ACC112 (cell line): ENCODE results near the gene RPTOR.
A peak's percentile ranks its signal among the peaks of the same experiment; 100 is the strongest.

Experiments
- H2AFZ ChIP-seq: fragments of 200-600 bp; sonication (generic); one replicate; pipeline ENCODE4 v1.6.0; 2017; ENCODE audit warnings: antibody characterized with exemption, low read length; ENCODE audit not compliant: unreplicated experiment
- H3K27ac ChIP-seq: fragments of 200-600 bp; sonication (generic); 2 replicates; pipeline ENCODE4 v1.5.1; 2014; ENCODE audit warnings: low read depth, mild to moderate bottlenecking, antibody characterized with exemption, low read length, moderate library complexity
- H3K27me3 ChIP-seq: fragments of 200-600 bp; sonication (generic); 2 replicates; pipeline ENCODE4 v1.6.1; 2014; ENCODE audit warnings: mild to moderate bottlenecking, antibody characterized with exemption, low read length, moderate library complexity, mixed read lengths; ENCODE audit not compliant: insufficient read depth
- H3K36me3 ChIP-seq: fragments of 200-600 bp; sonication (generic); 2 replicates; pipeline ENCODE4 v1.6.1; 2016; ENCODE audit warnings: mild to moderate bottlenecking, antibody characterized with exemption, low read length, moderate library complexity, mixed read lengths; ENCODE audit not compliant: insufficient read depth
- H3K4me1 ChIP-seq: fragments of 200-600 bp; sonication (generic); one replicate; pipeline ENCODE4 v1.6.1; 2016; ENCODE audit warnings: low read length, mixed read lengths; ENCODE audit not compliant: insufficient read depth, unreplicated experiment, control insufficient read depth
- H3K4me3 ChIP-seq: fragments of 200-600 bp; sonication (generic); 2 replicates; pipeline ENCODE4 v1.5.1; 2014; ENCODE audit warnings: mild to moderate bottlenecking, low read depth, low read length
- H3K79me2 ChIP-seq: fragments of 200-600 bp; sonication (generic); one replicate; pipeline ENCODE4 v1.6.0; 2016; ENCODE audit warnings: low read length; ENCODE audit not compliant: control insufficient read depth, unreplicated experiment, insufficient read depth

RPTOR gene

GRCh38 chr17:80891397-80892018, 346.9 kb downstream of the RPTOR start:
- Histone ChIP-seq H3K4me3 (peak overlapping the region; percentile 68), H3K27me3 (no peaks in the 10 kb centered on the region), H3K4me1 (peaks cover 32% of the 10 kb centered on the region), H2AFZ (no peak overlapping the region), H3K36me3 (peaks cover 7% of the 10 kb centered on the region; the same call in 1 of the 2 replicates), H3K79me2 (peaks cover 2% of the 10 kb centered on the region), H3K27ac (peak overlapping the region; percentile 98)

GRCh38 chr17:80892019-80892855, 347.6 kb downstream of the RPTOR start:
- no peaks in the 10 kb centered on the region for H3K27me3 ChIP-seq
- H3K27ac ChIP-seq, result peak overlapping the region; percentile 98
- peaks cover 7% of the 10 kb centered on the region; the same call in 1 of the 2 replicates for H3K36me3 ChIP-seq

GRCh38 chr17:80892900-80893603, 348.4 kb downstream of the RPTOR start:
- Histone ChIP-seq H2AFZ (no peak overlapping the region), H3K27me3 (no peaks in the 10 kb centered on the region), H3K4me1 (peaks cover 32% of the 10 kb centered on the region), H3K79me2 (peaks cover 2% of the 10 kb centered on the region), H3K27ac (peak overlapping the region; percentile 98), H3K36me3 (peaks cover 7% of the 10 kb centered on the region; the same call in 1 of the 2 replicates), H3K4me3 (0 out of 2 replicates have a peak overlapping the region, but pooled peaks have one; percentile 50)

More at GRCh38 chr17:80892019-80892855, 347.6 kb downstream of the RPTOR start:
- Histone ChIP-seq H3K79me2 (peaks cover 2% of the 10 kb centered on the region), H3K4me1 (peaks cover 32% of the 10 kb centered on the region), H2AFZ (no peak overlapping the region), H3K4me3 (peak overlapping the region; percentile 68)

GRCh38 chr17:80893604-80894438, 349.2 kb downstream of the RPTOR start:
- Histone ChIP-seq H3K4me1 (peaks cover 33% of the 10 kb centered on the region), H3K4me3 (no peak overlapping the region), H3K79me2 (no peaks in the 10 kb centered on the region), H3K36me3 (peaks cover 7% of the 10 kb centered on the region; the same call in 1 of the 2 replicates), H2AFZ (no peak overlapping the region), H3K27ac (peak overlapping the region; percentile 98; the same call in 1 of the 2 replicates), H3K27me3 (no peaks in the 10 kb centered on the region)

- no peak overlapping the region for H3K4me3 ChIP-seq
- peaks cover 7% of the 10 kb centered on the region; the same call in 1 of the 2 replicates for H3K36me3 ChIP-seq
- no peaks in the 10 kb centered on the region for H3K79me2 ChIP-seq
- H3K27me3 ChIP-seq, result no peaks in the 10 kb centered on the region
- H3K27ac ChIP-seq, result no peak overlapping the region
- no peak overlapping the region for H2AFZ ChIP-seq
- H3K4me1 ChIP-seq, result peaks cover 35% of the 10 kb centered on the region
Measured at GRCh38 chr17:80894439-80894721, 349.7 kb downstream of the RPTOR start.

- Histone ChIP-seq H3K27ac (no peak overlapping the region), H3K27me3 (no peaks in the 10 kb centered on the region), H3K36me3 (peaks cover 7% of the 10 kb centered on the region; the same call in 1 of the 2 replicates), H3K4me3 (no peak overlapping the region), H2AFZ (no peak overlapping the region), H3K4me1 (peaks cover 39% of the 10 kb centered on the region), H3K79me2 (no peaks in the 10 kb centered on the region)
Measured at GRCh38 chr17:80894726-80895125, 350.1 kb downstream of the RPTOR start.

GRCh38 chr17:80895366-80895765, 350.7 kb downstream of the RPTOR start:
- Histone ChIP-seq H3K79me2 (no peaks in the 10 kb centered on the region), H3K27ac (no peak overlapping the region), H3K4me1 (peaks cover 35% of the 10 kb centered on the region), H3K4me3 (no peak overlapping the region), H2AFZ (no peak overlapping the region), H3K27me3 (no peaks in the 10 kb centered on the region), H3K36me3 (peaks cover 7% of the 10 kb centered on the region; the same call in 1 of the 2 replicates)

GRCh38 chr17:80898716-80899115, 354.1 kb downstream of the RPTOR start:
- peaks cover 16% of the 10 kb centered on the region for H3K4me1 ChIP-seq
- H3K79me2 ChIP-seq, result no peaks in the 10 kb centered on the region
- peaks cover 6% of the 10 kb centered on the region; the same call in 1 of the 2 replicates for H3K36me3 ChIP-seq

GRCh38 chr17:80899402-80900268, 355.0 kb downstream of the RPTOR start:
- Histone ChIP-seq H3K36me3 (no peaks in the 10 kb centered on the region), H3K79me2 (no peaks in the 10 kb centered on the region), H2AFZ (no peak overlapping the region), H3K4me1 (peaks cover 16% of the 10 kb centered on the region), H3K27ac (no peak overlapping the region), H3K4me3 (no peak overlapping the region), H3K27me3 (no peaks in the 10 kb centered on the region)

More at GRCh38 chr17:80898716-80899115, 354.1 kb downstream of the RPTOR start:
- H3K27ac ChIP-seq, result no peak overlapping the region
- H2AFZ ChIP-seq, result no peak overlapping the region
- H3K27me3 ChIP-seq, result no peaks in the 10 kb centered on the region
- H3K4me3 ChIP-seq, result no peak overlapping the region
